T-helper 1 cell treated with Interleukin-12 subunit alpha and Interleukin-12 subunit beta and Interleukin-4 antibody, amounts not matched to agents 30 ng/mL and 1 ng/mL, for 36 hours (primary cell): ENCODE data around the gene FHOD3. TPM values are rescaled to one million over a fixed set of nuclear protein-coding genes. Genes with fewer than 3 reads are reported as not detected.

ENCODE experiments used
- intact Hi-C: fragments of 100-400 bp; cut with micrococcal nuclease; formaldehyde crosslinking; loops from one replicate; pipeline ENCODE4 v1.15.1; 2024
- total RNA-seq: library from RNA; stranded (reverse); gene quantifications from 2 replicates; pipeline ENCODE4 v1.2.3, GENCODE V29; 2022

The FHOD3 gene
- not detected in 2 replicates for total RNA-seq

DNA sequence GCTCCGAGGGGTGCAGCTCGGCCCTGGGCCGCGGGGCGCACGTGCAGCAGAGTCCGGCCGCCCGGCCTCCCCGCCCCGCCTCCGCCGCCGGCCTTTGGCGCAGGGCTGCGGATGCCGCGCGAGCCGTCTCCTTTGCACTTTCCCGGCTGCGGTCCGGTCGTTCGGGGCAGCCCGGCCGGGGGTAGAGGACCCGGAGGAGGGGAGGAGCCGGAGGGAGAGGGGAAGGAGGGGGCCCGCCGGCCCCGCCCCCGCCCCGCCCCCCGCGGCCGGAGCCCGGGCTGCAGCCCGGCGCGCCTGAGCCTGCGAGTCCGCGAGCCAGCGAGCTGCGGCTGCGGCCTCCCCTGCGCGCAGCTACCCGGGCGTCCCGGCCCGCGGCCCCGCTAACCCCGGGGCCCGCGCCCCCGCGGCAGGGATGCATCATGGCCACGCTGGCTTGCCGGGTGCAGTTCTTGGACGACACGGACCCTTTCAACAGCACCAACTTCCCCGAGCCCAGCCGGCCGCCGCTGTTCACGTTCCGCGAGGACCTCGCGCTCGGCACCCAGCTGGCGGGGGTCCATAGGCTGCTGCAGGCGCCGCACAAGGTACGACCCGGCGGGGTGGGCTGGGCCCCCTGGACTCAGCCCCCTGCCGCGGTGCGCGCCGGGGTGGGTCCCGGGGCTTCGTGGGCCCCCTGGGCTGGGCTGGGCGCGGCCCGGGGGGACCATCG is at the start of gene FHOD3:
FHOD3 (plus strand) TSS at position 297 of the 709 bp plus-strand sequence; CDS start at position 420, 123 bp downstream.
- intact Hi-C loops: no loop called here

DNA sequence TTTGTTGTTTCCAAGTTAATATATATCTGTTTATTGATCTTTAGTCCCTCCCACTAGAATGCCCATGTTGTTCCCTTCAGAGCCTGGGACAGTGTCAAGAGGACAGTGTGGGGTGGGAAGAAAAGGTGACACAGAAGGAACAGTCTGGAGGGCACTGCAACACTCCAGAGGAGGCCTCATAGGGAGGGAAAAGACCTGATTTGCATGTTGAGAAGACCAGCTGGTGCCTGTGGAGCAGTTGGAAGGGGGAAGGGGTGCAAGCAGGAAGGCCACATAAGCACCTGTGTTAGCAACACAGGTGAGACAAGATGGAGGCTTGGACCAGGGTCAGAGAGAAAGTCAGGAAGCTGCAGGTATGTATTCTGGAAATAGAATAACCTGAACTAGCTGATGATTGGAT is 48.1 kb upstream of the FHOD3 start:
- intact Hi-C loops: no loop called here

DNA sequence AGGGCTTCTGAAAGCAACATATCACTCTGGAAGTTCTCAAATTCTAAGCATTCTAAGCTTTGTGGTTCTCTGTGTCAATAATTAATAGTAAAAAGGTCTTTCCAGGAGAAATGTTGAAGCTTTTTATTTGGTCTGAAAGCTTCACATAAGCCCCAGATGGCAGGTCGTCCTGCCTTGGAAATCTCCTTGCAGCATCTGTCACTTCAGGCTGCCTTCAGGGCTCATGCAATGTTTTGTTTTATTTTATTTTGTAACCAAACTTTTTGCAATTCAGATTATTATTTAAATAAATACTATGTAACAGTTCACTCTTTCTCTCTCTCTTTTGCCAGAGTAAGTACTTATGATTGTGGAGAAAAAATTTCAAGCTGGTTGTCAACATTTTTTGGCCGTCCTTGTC is 46.7 kb upstream of the FHOD3 start:
- intact Hi-C loops: no loop called here

DNA sequence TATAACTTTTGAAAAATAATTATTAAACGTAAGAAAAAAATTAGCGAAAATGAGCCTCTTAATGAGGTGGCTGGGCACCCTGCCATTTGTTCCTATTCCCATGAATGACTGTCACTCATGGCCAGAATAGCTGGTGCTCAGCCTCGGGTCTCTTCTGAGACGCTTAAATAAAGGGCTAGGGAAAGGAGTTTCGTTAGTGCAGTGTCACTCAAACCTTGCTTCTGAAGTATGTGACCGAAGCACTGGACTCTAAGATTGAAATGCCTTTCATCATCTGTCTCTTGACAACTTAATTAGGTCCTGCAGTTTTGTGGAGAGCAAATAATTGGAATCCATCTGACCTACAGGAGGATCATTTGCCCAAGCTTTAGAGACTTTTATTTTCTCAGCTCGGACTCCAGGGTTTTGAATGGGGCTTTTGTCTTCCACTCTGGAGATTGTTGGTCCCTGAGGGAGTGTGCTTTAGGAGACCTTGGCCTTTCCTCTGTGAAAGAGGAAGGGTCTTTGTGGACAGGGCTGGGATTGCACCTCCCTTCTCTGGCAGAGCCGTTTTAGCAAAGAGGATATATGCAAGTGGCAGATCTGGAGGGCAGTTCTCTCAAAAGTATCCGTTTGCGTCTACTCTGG is 42.3 kb upstream of the FHOD3 start:
- intact Hi-C loops: no loop called here

DNA sequence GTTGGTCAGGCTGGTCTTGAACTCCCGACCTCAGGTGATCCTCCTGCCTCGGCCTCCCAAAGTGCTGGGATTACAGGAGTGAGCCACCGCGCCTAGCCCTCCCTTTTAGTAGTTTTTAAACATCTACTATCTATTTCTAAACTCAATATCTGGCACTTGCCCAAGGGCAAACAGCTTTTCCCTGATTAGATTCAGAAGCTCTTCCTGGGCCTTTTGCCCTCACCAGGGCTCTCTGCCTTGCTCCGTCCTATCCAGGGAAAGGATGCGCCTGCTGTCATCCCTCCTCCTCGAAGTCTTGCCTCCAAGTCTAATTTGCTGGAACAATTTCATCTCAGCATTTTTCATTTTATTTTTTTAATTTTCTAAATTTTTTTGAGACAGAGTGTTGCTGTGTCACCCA is 41.4 kb upstream of the FHOD3 start:
- intact Hi-C loops: no loop called here

DNA sequence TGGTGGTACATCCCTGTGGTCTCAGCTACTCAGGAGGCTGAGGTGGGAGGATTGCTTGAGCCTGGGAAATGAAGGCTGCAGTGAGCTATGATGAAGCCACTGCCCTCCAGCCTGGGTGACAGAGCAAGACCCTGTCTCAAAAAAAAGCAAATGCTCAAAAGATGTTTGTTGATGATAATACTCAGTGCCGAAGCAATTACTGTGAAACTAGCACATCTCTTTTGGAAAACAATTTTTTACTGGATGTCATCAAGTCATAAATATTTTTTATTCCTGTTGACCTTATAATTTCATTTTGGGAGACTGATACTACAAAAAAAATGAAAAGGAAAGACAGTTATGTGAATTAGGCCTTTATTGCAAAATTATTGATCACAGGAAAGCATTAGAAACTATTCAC is 34.5 kb upstream of the FHOD3 start:
- intact Hi-C loops: no loop called here

DNA sequence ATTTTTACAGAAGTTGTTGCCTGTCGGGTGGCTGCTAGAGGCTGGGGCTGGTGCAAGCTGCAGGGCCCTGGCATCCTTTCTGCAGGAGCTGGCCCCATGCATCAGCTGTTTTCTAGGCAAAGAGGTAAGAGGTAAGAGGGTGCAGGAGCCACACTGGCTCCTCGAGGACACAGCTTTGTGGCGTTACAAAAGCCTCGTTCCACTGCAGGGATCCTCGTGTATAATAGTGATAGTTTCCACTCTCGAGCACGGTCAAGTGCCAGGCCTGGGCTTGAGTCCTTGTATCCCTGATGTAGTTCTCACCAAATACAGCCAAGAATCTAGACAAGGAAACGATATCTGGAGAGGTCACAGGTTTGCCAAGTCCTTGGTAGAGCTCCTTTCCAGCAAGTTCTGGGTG is 33.2 kb upstream of the FHOD3 start:
- intact Hi-C loops: no loop called here

DNA sequence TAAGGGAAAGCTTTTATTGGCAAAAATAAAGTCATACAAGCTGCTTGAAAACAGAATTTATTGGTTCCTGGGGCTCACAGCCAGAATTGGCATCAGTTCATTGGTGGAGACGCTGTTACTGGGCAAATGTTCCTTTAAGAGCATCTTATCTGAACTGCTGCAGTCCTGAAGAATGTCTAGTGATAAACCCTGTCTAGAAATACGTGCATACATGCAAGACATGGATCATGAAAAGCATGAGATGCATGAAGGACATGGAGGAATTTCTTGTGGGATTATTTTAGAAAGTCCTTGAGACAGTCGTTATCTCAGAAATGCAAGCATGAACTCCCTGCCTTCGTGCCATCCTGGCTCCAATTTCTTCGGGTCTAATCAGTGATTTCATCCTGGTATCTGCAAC is 32.5 kb upstream of the FHOD3 start:
- intact Hi-C loops: no loop called here

DNA sequence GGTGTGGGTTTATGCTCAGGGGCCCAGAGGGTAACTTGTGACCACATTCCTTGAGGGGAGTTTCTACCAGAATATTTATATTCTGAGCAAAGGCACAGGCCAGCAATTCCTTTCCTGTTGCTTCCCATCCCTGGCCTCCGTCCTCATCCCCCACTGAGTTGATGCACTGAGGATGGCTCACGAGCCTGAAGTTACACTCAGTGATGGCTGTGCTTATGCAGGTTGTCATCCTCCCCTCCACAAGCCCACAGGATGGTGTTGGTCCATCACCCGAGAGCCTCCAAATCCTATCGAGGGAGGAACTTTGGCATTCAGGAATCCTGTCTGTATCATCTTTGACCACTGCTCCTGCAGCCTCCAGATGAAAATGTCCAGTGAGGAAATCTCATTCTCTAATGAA is 28.4 kb upstream of the FHOD3 start:
- intact Hi-C loops: no loop called here

DNA sequence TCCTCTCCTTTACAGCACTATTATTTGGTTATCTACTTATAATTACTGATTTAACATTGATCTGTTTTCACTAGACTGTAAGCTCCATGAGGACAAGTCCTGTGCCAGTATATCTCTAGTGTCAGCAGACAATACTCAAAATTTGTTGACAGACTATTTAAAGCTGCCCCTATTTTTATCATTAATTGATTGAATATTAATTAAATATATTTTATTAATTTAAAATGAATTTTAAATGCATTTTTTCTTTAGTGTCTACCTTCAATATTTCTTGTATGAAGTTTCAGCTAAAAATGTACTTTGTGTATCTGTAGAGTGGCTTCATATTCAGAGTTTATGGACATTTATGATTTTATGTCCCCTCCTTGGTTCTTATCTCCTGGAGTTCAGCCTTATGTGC is 26.4 kb upstream of the FHOD3 start:
- intact Hi-C loops: no loop called here

DNA sequence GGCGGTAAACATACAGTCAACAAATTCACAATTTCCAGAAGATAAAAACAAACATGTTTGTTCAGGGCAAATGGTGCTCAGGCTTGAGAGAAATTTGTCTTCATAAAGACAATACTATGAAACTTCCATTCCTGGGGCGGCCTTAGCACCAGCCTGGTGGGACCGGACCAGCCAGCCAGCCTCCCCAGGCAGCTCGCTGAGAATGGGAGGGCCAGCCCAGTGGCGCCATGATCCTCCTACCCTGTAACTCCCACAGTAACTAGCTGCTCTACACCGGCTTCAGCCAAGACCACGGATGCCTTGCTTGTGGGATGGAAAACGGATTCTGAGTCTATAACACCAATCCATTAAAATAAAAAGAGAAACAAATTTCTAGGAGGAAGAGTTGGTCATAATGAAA is 24.2 kb upstream of the FHOD3 start:
- intact Hi-C loops: no loop called here

DNA sequence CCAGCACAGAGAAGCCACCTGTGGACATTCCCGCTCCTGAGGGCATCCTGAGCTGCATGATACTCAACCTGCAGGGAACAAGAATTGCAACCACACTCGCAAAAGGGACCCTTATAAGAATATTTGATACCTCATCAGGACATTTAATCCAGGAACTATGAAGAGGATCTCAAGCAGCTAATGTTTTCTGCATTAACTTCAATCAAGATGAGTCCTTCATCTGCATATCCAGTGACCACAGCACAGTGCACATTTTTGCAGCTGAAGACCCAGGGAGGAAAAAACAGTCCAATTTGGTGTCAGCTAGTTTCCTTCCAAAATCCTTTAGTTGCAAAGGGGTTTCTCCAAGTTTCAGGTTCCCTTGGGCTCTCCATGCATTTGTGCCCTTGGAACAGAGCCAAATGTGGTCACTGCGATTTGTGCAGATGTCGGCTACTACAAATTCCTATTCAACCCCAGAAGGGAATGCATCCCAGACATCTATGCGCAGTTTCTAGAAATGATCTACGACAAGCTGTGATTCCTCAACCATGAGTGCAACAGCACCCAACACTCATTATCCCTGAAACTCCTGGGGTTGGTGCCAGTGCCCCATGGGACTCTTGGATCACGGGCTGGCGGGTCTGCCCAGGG is 23.3 kb upstream of the FHOD3 start:
- intact Hi-C loops: no loop called here

DNA sequence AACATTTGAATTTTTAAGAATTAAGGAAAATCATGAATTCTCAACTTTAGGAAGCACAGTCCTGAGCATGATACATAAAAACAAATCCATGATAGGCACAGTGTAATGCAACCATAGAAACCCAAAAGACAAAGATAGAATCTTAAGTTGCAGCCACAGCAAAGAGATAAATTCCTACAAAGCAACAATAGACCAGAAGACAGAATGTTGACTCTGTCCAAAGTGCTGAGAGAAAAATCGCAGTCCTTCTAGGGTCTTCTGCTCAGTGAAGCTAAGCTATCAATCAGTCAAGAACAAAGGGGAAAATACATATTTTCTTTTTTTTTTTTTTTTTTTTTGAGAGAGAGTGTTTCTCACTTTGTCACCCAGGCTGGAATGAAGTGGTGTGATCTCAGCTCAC is 22.0 kb upstream of the FHOD3 start:
- intact Hi-C loops: no loop called here

DNA sequence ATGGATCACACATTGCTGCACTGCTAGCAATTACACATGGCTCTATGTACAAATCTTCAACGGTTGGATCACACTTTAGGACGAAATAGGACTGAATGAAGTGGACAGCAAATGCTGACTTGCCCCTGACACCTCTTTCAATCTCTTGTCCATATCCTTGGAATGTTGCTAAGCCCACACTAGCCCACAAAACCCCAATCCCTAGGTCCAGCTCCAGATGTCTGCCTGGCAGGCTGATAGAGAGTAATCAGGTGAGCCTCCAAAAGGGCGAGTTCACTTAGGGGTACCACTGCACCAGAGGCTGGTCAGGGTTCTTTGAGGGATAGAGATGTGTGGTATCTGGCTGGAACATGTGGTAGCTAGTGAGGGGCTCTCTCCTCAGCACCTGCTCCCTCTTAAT is 18.5 kb upstream of the FHOD3 start:
- intact Hi-C loops: no loop called here

DNA sequence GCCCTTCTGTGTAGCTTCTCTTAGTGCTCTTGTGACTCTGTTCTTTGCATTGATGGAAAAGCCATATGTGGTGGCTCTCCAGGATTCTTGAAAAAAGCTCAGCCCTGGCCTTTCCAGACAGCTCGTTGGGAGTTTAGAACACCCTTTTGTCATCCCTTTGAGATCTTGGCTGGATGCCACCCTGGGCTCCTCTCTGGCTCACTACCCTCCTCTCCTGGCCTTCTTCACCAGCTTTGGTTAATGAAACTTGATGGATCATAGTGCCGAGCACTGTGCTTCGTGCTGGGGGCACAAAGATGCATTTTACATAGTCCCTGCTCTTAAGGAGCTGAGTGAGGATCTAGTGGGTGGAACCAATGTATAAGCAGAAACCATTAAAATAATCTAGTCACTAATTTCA is 15.6 kb upstream of the FHOD3 start:
- intact Hi-C loops: loop anchor here (5.0 kb wide), 1 partner anchor 525 kb away; no protein-coding TSS in a partner anchor

DNA sequence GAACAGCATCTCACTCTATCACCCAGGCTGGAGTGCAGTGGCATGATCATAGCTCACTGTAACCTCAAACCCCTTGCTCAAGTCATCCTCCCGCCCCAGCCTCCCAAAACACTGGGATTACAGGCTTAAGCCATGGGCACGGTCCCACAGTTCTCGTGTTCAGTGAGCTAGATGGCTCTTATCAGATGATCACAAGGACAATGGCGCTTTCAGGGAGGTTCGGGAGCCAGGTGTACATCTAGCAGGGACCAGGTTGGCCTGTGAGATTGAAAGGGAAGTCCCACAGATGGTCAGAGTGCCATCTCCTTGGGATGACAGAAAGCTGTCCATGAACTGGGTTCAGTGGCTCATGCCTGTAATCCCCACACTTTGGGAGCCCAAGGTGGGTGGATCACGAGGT is 14.1 kb upstream of the FHOD3 start:
- intact Hi-C loops: loop anchor here (5.0 kb wide), 1 partner anchor 524 kb away; no protein-coding TSS in a partner anchor

DNA sequence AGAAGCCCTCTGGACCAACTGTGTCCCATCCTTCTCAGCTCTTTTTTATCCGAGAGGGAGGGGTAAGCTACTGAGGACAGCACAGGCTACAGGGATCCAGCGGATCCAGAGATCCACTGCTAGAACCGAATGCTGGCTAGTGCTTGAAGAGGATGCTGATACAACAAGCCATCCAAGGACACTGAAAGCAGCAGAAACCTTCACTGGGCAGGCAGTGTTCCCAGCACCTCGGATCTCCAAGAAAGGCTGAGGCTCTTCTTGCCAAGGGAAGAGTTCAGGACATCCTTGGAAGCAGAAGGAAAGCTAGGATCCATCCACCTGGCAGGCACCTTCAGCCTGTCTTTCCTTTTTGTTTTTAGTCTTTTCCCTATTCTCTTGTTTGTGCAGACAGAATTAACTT is 13.2 kb upstream of the FHOD3 start:
- intact Hi-C loops: loop anchor here (1.0 to 5.0 kb wide), 7 partner anchors 188 to 898 kb away; no protein-coding TSS in a partner anchor

DNA sequence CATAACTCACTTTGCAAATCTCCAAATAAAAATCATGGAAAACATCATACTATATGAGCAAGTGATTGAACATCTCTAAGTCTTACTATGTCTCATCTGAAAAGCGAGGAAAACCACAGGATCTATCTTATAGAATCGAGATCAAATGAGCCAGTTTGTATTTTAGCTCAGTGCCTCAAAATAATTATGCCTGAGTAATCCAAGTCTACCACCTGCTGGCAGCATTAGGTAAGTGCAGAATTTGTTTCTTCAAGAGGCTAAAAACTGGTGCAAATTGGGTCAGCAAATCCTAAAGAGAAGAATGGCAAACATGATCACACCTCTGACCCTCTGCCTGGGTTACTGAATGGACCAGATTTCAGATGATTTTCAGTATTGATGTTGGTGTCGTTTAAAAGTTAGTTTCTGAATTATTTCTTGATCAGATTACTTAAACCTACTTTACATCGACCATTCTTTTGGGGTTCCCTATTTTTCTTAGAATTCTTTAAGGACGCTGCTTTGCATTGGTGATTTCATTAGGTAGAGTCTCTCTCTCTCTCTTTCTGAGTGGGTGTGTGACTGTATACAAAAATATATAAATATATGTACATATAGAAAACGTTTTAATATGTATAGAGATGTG is 12.7 kb upstream of the FHOD3 start:
- intact Hi-C loops: loop anchor here (1.0 to 5.0 kb wide), 7 partner anchors 188 to 898 kb away; no protein-coding TSS in a partner anchor

DNA sequence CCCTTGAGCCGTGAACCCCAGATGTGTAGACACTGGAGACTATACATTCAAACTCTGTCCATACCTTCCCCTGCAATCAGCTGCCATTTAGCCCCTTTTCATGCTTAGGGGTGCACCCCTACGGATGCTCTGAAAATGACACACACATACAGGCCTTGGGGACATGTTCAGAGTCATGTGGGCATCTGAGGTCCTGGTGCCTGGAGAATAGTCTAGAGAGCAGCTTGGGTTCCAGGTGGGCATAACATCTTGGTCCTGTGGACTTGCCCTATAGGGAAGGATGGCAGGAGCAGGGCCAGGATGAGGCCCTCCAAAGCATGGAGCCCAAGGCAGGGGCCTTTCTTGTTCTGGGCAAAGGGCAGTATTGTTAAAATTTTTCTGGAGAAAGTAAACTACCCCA is 9.9 kb upstream of the FHOD3 start:
- intact Hi-C loops: no loop called here

DNA sequence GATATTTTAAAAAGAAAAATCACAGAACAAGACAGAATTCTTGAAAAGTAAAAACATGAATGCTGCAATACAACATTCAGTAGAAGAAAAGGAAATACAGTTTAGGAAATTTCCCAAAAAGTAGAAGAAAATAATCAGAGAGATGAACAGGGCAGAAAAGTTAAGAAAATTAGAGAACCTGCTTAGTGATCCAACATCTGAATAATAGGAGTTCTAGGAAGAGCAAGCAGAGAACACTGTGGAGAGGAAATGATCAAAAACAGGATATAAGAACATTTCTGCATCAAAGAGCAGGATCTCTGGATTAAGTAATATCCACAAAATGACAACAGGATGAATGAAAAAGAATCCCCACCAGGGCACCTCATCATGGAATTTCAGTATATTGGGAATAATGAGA is 8.8 kb upstream of the FHOD3 start:
- intact Hi-C loops: no loop called here

DNA sequence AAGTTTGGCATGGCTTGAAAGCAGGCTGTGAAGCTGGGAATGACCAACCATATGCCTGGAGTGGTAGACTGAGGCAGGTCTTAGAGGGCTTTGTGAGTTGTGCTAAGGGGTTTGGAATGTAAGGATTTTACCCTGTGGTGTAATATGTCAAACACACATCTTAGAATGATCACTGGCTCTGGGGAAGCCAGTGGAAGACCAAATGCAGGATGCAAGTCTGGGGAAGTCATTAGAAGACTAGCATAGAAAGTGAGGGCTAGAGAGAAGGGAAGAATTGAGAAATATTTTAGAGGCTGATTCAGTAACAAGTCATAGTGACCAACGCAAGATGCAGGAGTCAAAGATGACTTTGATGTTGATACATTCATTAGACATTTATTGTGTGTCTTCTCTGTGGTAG is 3.5 kb upstream of the FHOD3 start:
- intact Hi-C loops: no loop called here

DNA sequence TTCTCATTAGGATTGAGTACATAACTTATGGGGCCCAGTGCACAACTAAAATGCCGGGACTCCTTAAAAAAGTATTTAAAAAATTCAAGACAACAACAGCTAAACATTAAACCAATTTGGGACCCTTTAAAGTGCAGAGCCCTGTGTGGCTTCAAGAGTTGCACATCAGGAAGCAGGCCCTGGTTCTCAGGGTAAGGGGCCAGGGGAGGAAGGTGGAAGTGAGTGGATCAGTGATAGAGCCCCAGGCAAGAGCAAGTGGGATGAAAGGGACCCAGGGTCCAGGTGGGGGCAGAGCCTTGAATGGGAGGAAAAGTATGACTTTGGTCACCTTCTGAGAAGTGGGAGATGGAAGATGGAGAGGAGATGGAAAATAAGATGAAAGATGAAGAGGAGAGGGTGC is 2.3 kb upstream of the FHOD3 start:
- intact Hi-C loops: no loop called here
